ENCODE results near the gene MAP4.

DNA sequence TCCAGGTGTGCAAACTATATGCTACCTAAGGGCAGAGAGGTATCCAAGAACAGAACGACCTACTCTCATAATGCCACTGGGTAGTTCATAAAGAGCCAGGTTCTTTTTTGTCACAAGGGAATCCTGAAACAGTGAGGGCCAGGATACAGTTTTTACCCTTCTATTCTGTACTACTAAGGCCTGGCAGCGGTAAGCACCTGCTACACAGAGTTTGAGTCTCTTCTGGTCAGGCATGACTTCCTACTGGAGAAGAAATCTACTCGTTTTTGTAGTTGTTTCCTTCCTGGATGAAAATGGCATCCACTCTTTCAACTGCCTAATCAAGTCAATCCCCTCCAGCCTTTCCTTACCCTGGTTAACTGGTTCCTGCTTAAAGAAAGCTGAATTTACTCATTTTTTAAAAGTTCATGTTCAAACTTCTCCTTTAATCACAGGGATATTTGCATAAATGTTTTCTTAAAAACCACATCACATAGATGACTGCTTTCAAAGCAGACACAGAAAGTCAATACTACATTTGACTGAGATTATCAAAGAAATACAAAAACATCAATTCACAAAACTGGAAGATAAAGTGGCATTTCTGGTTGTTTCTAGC is 40.0 kb downstream of the MAP4 start:
- no peak for TF ChIP-seq CTCF (conservative IDR thresholded peaks at IDR 0.05 in 1 of 2, IDR thresholded peaks at IDR 0.05 in 1 of 2; ENCODE audit: low read depth in 1 of 2, low read length in 2 of 2)
- TF ChIP-seq EZH2 (IDR thresholded peaks at IDR 0.05; ENCODE audit: low read length, missing control alignments), result no peak

All from fibroblast of lung (primary cell).